HG03521 (cell line): ENCODE data around the gene TERC.
A peak's percentile ranks its signal among the peaks of the same experiment; 100 is the strongest.

Experiments used
- ATAC-seq: cut with Tn5 transposase; IDR thresholded peaks from one replicate; pipeline ENCODE4 v1.9.1; 2021; ENCODE audit warnings: mild to moderate bottlenecking, moderate library complexity; ENCODE audit not compliant: unreplicated experiment

The TERC gene

DNA sequence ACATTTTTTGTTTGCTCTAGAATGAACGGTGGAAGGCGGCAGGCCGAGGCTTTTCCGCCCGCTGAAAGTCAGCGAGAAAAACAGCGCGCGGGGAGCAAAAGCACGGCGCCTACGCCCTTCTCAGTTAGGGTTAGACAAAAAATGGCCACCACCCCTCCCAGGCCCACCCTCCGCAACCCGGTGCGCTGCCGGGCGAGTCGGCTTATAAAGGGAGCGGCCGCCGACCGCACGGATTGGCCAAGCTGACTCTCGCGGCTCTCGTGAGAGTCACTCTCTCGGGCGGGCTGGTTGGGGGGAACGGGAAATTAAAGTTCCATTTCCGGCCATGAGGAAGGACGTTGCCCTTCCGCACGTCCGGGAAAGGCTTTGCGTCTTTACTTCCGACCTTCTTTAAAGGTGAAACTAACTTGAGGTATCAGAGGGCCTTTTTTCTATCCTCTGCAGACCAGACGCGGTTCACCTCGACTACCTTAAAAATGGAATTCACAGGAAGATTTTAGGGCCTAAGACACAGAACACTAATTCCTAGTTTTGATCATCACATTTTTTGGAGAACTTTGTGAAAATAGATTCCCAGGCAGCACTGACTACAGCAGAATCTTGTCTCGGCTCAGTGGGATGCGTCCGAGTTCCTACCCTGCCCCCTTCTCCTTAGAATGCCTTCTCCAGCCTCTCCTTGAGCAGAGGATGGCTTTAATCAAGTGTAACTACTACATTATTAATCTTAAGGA lies at the start of gene TERC:
Gene TERC, minus strand, starts transcription at position 179 of the 731 bp plus-strand sequence.
- ATAC-seq: peak; percentile 74

DNA sequence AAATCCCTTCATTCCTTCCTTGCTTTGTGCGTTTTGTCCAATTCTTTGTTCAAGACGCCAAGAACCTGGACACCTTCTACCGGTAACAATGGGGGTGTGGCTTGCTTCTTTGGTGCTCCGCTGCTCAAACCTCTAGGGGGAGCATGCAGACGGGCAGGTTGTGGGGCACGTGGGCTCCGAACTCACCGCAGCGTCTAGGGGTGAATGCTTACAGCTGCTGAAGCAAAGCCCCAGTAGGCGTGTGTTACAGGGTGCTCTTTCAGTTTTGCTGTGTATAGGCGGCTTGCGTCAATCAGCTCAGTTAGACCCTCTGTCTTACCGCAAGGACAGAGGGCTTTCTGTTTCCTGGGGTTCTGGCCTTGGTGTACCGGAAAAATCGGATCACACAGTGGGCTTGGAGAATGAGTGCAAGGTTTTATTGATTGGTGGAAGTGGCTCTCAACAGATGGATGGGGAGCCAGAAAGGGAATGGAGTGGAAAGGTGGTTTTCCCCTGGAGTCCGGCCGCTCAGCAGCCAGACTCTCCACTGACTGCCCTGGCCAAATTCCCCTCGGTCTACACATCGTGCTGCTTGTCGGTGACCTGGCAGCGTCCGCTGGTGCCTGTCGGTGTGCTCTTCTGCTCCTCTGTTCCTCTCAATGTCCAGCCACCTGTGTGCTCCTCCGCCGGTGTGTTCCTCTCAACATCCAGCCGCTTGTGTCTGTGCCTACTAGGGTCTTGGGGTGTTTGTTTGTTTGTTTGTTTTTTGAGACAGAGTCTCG lies 49.1 kb upstream of the TERC start:
- peak; percentile 91 for ATAC-seq

- ATAC-seq: no peak
Measured at GRCh38 chr3:169813278-169813677, 48.4 kb upstream of the TERC start.

GRCh38 chr3:169812332-169813235 lies 47.7 kb upstream of the TERC start, which contains the start of the genes LRRC34 and LRRIQ4:
TSS of gene LRRC34 (minus strand) at chr3:169812904. CDS start at chr3:169812548, 356 bp downstream.
TSS of gene LRRIQ4 (plus strand) at chr3:169812870. CDS start at chr3:169821922, 9,052 bp downstream.
- ATAC-seq: peak; percentile 62

DNA sequence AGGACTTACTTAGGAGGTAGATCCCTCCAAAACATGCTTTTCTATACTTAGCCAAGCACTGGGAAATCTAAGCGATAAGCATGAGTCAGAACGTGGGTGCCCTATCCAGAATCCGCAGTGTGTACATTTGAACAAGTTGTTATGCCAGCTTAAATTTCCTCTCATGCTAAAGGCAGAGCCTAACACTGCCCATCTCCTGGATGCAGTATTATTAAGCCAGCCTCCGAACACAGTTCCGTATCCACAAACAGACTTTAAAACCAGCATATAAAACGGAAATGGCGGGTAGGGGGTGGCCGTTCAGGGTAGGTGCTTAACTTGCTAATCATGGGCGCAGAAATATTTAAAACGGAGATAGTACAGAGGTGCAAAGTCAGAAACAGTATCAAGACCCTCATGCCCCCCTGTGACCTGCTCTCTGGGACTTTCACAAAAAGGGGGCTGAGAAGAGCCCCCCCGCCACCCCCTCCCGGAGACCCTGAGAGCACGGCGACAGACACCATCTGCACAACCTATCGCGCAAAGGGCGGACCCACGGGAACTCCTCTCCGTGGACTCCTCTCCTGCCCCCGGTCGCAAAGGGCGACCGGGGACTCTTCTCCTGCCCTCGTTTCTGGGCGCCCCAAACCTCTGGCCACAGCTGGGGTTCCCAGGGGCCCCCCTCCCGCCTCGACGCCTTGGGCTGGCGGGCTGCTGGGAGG lies 46.9 kb upstream of the TERC start:
- peak; percentile 4 for ATAC-seq

DNA sequence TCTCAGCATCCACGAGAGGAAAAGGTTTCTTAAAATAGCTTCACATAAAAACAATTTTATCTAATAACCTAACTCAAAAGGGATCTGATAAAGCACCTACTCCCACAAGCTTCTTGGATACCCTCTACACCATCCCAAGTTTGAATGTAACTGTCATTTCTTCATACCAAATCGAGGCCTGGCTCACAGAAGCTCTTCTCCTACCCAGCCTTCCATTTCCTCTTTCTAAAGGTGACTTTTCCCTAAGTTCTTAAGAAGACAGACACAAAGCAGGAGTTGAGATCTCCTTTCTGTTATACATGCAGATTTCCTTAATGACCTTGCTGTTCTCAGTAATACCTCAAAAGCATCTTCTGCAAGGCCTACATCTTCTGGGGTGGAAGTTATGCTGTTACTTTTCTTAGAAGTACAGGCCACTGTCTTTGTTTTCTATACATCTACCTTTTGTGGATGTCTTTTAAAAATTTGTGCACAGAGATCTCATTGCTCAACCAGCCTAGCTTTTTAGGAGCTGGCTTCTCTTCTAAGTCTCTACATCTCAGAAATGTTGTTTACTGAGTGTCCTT lies 44.5 kb upstream of the TERC start:
- no peak for ATAC-seq

GRCh38 chr3:169804681-169805080 lies 39.8 kb upstream of the TERC start:
- no peak for ATAC-seq

- ATAC-seq: no peak
Measured at GRCh38 chr3:169792359-169792758, 27.5 kb upstream of the TERC start.

GRCh38 chr3:169790687-169791429 lies 26.0 kb upstream of the TERC start:
- ATAC-seq: no peak

- no peak for ATAC-seq
Measured at GRCh38 chr3:169790219-169790618, 25.4 kb upstream of the TERC start.

GRCh38 chr3:169787791-169788190 lies 22.9 kb upstream of the TERC start:
- ATAC-seq: no peak

DNA sequence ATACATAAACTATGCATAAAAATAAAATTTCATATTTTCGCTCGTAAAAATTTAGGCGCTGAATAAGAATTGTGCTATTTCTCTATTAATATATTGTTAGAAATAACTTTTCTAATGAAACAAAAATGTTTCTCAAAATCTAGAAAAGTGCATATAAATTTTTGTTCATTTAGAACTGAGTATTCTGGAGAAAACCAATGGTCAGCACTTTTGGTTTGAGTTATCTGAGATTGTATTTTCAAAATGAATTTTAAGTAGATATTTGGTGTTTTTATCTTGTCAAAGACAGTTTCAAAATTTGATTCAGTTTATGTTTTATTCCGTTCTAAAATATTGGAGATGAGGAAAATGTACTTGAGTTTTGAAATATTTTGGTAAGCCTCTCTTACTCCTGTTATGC lies 22.3 kb upstream of the TERC start:
- no peak for ATAC-seq

DNA sequence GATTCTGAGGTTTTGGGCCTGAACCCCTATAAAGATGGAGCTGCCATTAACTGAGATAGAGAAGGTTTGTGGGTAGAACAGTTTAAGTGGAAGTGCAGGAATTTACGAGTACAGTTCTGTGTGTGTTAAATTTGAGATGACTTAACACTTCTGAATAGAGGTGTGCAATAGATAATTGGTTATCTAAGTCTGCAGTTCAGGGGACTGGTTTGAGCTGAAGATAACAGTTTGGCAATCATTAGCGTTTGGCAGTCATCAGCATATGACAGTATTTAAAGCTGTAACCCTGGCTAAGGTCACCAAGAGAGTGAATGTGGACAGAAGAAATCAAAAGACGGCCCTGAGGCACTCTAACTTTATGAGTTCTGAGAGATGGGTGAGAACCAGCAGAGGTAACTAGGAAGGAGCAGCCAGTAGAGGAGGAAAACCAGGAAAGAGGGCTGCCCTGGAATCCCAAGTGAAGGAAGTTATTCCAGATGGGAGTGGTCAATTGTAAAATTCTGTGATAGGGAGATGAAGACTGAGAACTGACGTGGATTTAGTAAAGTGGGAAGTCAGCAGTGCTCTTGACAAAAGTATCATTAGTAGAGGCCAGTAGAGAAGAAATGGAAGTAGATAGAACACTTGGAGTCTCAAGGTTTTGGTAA lies 16.5 kb upstream of the TERC start:
- no peak for ATAC-seq

- ATAC-seq: no peak
Measured at GRCh38 chr3:169780742-169781141, 15.9 kb upstream of the TERC start.

DNA sequence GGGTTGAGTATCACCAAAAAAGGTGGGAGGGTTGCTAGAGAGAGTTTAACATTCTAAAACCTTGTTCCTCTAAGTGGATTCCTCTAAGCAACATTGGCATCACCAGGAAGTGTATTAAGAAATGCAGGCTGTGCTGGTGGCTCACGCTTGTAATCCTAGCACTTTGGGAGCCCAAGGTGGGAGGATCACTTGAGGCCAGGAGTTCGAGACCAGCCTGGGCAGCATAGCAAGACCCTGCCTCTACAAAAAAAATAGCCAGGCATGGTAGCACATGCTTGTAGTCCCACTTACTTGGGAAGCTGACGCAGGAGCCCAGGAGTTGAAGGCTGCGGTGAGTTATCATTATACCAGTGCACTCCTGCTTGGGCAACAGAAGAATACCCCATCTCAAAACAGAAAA lies 13.0 kb upstream of the TERC start:
- no peak for ATAC-seq

- no peak for ATAC-seq
Measured at GRCh38 chr3:169774186-169774585, 9.3 kb upstream of the TERC start.

- peak; percentile 83 for ATAC-seq
Measured at GRCh38 chr3:169772897-169773816, 8.3 kb upstream of the TERC start, which contains the start of gene MYNN. TSS of gene MYNN (plus strand) at chr3:169773396. CDS start at chr3:169774296, 900 bp downstream.
